HG03575 (cell line): Measurements from ENCODE around the gene ZNF75A.
"Not testable (repeated sequence)": the region's sequence is repeated elsewhere in the genome, so short reads cannot be mapped to it uniquely, and the experiment has no call there.

Source experiments
- ATAC-seq: cut with Tn5 transposase; IDR thresholded peaks from one replicate; pipeline ENCODE4 v1.9.1; 2021; ENCODE audit not compliant: unreplicated experiment, insufficient number of reproducible peaks, low FRiP score; ENCODE audit errors: extremely low read depth

Gene ZNF75A

GRCh38 chr16:3305109-3306068 lies at the start of gene ZNF75A, which contains the start of gene TIGD7:
Gene ZNF75A, plus strand, starts transcription at chr16:3305497. Its CDS starts 2,932 bp downstream, at chr16:3308429.
Gene TIGD7, minus strand, starts transcription at chr16:3305430. Its CDS starts 4,816 bp downstream, at chr16:3300614.
- no peak for ATAC-seq

GRCh38 chr16:3256146-3256865 lies 49.0 kb upstream of the ZNF75A start, which contains the start of gene MEFV:
Gene MEFV, minus strand, starts transcription at chr16:3256633. Its CDS starts 46 bp downstream, at chr16:3256587.
- no peak for ATAC-seq

- ATAC-seq, result no peak
Measured at GRCh38 chr16:3256866-3257465, 48.3 kb upstream of the ZNF75A start.

- ATAC-seq, result no peak
Measured at GRCh38 chr16:3259836-3260235, 45.5 kb upstream of the ZNF75A start.

- ATAC-seq, result no peak
Measured at GRCh38 chr16:3262517-3262916, 42.8 kb upstream of the ZNF75A start.

GRCh38 chr16:3264137-3265036 lies 40.9 kb upstream of the ZNF75A start:
- peak; percentile 52 for ATAC-seq

- ATAC-seq, result no peak
Measured at GRCh38 chr16:3266873-3267537, 38.3 kb upstream of the ZNF75A start.

- ATAC-seq, result no peak
Measured at GRCh38 chr16:3268294-3268693, 37.0 kb upstream of the ZNF75A start.

GRCh38 chr16:3270718-3271117 lies 34.6 kb upstream of the ZNF75A start:
- not testable (repeated sequence) for ATAC-seq

GRCh38 chr16:3271281-3271680 lies 34.0 kb upstream of the ZNF75A start:
- ATAC-seq, result not testable (repeated sequence)

- no peak for ATAC-seq
Measured at GRCh38 chr16:3274490-3274889, 30.8 kb upstream of the ZNF75A start.

GRCh38 chr16:3274947-3275346 lies 30.4 kb upstream of the ZNF75A start:
- ATAC-seq, result no peak

GRCh38 chr16:3276679-3277078 lies 28.6 kb upstream of the ZNF75A start:
- ATAC-seq, result no peak

- no peak for ATAC-seq
Measured at GRCh38 chr16:3281222-3281820, 24.0 kb upstream of the ZNF75A start.

GRCh38 chr16:3282103-3282729 lies 23.1 kb upstream of the ZNF75A start:
- ATAC-seq, result no peak

GRCh38 chr16:3282730-3283542 lies 22.4 kb upstream of the ZNF75A start, which contains the start of gene ZNF263:
Gene ZNF263, plus strand, starts transcription at chr16:3283491. Its CDS starts 328 bp downstream, at chr16:3283819.
- peak; percentile 32 for ATAC-seq
